GM19328 (cell line): ENCODE data around the gene HOXC9.

Experiments used
- ATAC-seq: cut with Tn5 transposase; IDR thresholded peaks from one replicate; pipeline ENCODE4 v1.9.1; 2021; ENCODE audit warnings: mild to moderate bottlenecking, moderate library complexity; ENCODE audit not compliant: unreplicated experiment

HOXC9 gene

GRCh38 chr12:54024581-54025305, 24.8 kb downstream of the HOXC9 start:
- no peak for ATAC-seq

- no peak for ATAC-seq
Observed at GRCh38 chr12:54025499-54026405, 25.8 kb downstream of the HOXC9 start.

- no peak for ATAC-seq
Observed at GRCh38 chr12:54026640-54027441, 26.9 kb downstream of the HOXC9 start.

- no peak for ATAC-seq
Observed at GRCh38 chr12:54027442-54027786, 27.5 kb downstream of the HOXC9 start.

- ATAC-seq = no peak
Observed at GRCh38 chr12:54028314-54029201, 28.6 kb downstream of the HOXC9 start, which contains the start of gene HOXC6. Gene HOXC6, plus strand, starts transcription at chr12:54028440. Its CDS starts 82 bp downstream, at chr12:54028522.

GRCh38 chr12:54029529-54030441, 29.8 kb downstream of the HOXC9 start:
- no peak for ATAC-seq

- no peak for ATAC-seq
Observed at GRCh38 chr12:54030442-54030801, 30.5 kb downstream of the HOXC9 start.

- ATAC-seq = no peak
Observed at GRCh38 chr12:54030889-54031471, 31.0 kb downstream of the HOXC9 start.

GRCh38 chr12:54031480-54031879, 31.5 kb downstream of the HOXC9 start:
- no peak for ATAC-seq

- ATAC-seq = no peak
Observed at GRCh38 chr12:54032086-54032619, 32.2 kb downstream of the HOXC9 start.

GRCh38 chr12:54032627-54033100, 32.7 kb downstream of the HOXC9 start, which contains the start of gene HOXC5:
Gene HOXC5, plus strand, starts transcription at chr12:54033050. Its CDS starts 73 bp downstream, at chr12:54033123.
- no peak for ATAC-seq

GRCh38 chr12:54033106-54033979, 33.4 kb downstream of the HOXC9 start:
- ATAC-seq = no peak

- no peak for ATAC-seq
Observed at GRCh38 chr12:54033980-54034784, 34.2 kb downstream of the HOXC9 start.

GRCh38 chr12:54034785-54035310, 34.9 kb downstream of the HOXC9 start:
- no peak for ATAC-seq

- no peak for ATAC-seq
Observed at GRCh38 chr12:54035568-54036264, 35.8 kb downstream of the HOXC9 start.
